ENCODE results near the gene UQCC2. TPM values are rescaled to one million over a fixed set of nuclear protein-coding genes. Genes with fewer than 3 reads are reported as not detected.

Gene UQCC2
- total and polyA plus RNA-seq, 2 of the 8 experiments (the other 6 are each of a cell fraction or from before 2014, with no cell fraction given): 52.1 to 104 TPM

GRCh38 chr6:33738879-33739278 lies 27.4 kb upstream of the UQCC2 start (continued):
- TF ChIP-seq NANOG (IDR thresholded peaks at IDR 0.05; ENCODE audit: insufficient read depth, low read depth, low read length, poor library complexity, severe bottlenecking): no peak
- no peak for TF ChIP-seq ASH2L (IDR thresholded peaks at IDR 0.05; ENCODE audit: low read length)
